GM19193 (cell line): Measurements from ENCODE around the gene SLC38A7.

Source experiments
- POLR2A ChIP-seq: IDR thresholded peaks from 4 replicates; pipeline ENCODE4 v1.6.1; 2011; ENCODE audit not compliant: insufficient read depth, insufficient read length; ENCODE audit errors: extremely low read depth

Gene SLC38A7

GRCh38 chr16:58615280-58615679, 69.3 kb downstream of the SLC38A7 start:
- TF ChIP-seq POLR2A = no peak
